Common myeloid progenitor, CD34-positive (primary cell): ENCODE measurements around the gene EPHB1.

Experiments used
- CTCF ChIA-PET: fragments of 350-600 bp; sonication (Branson Sonifier 250); formaldehyde crosslinking; loops from one replicate; lab custom pipeline; 2021; ENCODE audit warnings: antibody characterized with exemption; lab: Charles Lee
- POLR2A ChIA-PET: fragments of 350-600 bp; sonication (Branson Sonifier 250); formaldehyde crosslinking; loops from one replicate; lab custom pipeline; 2021; ENCODE audit warnings: antibody characterized with exemption; lab: Charles Lee
- DNase-seq, 3 donors: peaks; one replicate each; pipeline versions ENCODE4 v3.0.0 to v3.0.0-alpha.2; 2013
- H3K27ac ChIP-seq, 2 experiments: 1 replicate in 1 of 2; 2 replicates in 1 of 2; pipeline ENCODE4 v1.7.0; 2013; ENCODE audit warnings: inconsistent platforms in 2 of 2, low read length in 2 of 2, mild to moderate bottlenecking in 2 of 2, low read depth in 1 of 2, moderate library complexity in 1 of 2; ENCODE audit not compliant: severe bottlenecking in 2 of 2, insufficient read depth in 1 of 2, poor library complexity in 1 of 2
- H3K27me3 ChIP-seq, 5 experiments: replicated peaks in 2 of 5; 1 replicate in 3 of 5; 2 replicates in 2 of 5; pipeline versions ENCODE4 v1.6.1 to v1.7.0; 2013; ENCODE audit warnings: low read length in 4 of 5, mild to moderate bottlenecking in 2 of 5, moderate library complexity in 2 of 5, inconsistent platforms in 1 of 5; ENCODE audit not compliant: insufficient read depth in 5 of 5, control insufficient read depth in 4 of 5
- H3K36me3 ChIP-seq, 4 experiments: 1 replicate in 2 of 4; 2 replicates in 2 of 4; pipeline versions ENCODE4 v1.6.1 to v1.7.0; 2013; ENCODE audit warnings: low read length in 3 of 4, control low read depth in 1 of 4, mild to moderate bottlenecking in 1 of 4; ENCODE audit not compliant: control insufficient read depth in 4 of 4, insufficient read depth in 4 of 4
- H3K4me1 ChIP-seq, 4 experiments: 1 replicate in 3 of 4; 2 replicates in 1 of 4; pipeline versions ENCODE4 v1.6.1 to v1.7.1; 2013; ENCODE audit warnings: low read length in 3 of 4, mild to moderate bottlenecking in 3 of 4, control low read depth in 1 of 4, inconsistent platforms in 1 of 4, moderate library complexity in 1 of 4; ENCODE audit not compliant: control insufficient read depth in 4 of 4, insufficient read depth in 4 of 4; ENCODE audit errors: control extremely low read depth in 1 of 4
- H3K4me3 ChIP-seq, 7 experiments: 1 replicate in 4 of 7; 2 replicates in 3 of 7; pipeline versions ENCODE4 v1.5.1 to v1.7.0; 2013; ENCODE audit warnings: mild to moderate bottlenecking in 7 of 7, low read length in 6 of 7, moderate library complexity in 6 of 7, inconsistent platforms in 2 of 7, low read depth in 2 of 7, control low read depth in 1 of 7; ENCODE audit not compliant: insufficient read depth in 4 of 7, control insufficient read depth in 1 of 7; ENCODE audit errors: extremely low read depth in 1 of 7
- H3K9me3 ChIP-seq, 5 experiments: 1 replicate in 4 of 5; 2 replicates in 1 of 5; pipeline versions ENCODE4 v1.6.1 to v1.7.1; 2013; ENCODE audit warnings: low read length in 4 of 5, mild to moderate bottlenecking in 2 of 5, inconsistent platforms in 1 of 5, low read depth in 1 of 5, moderate library complexity in 1 of 5; ENCODE audit not compliant: control insufficient read depth in 4 of 5, insufficient read depth in 2 of 5; ENCODE audit errors: control extremely low read depth in 1 of 5
- WGBS: methylation state at CpG from one replicate; pipeline ENCODE4 v1.1.5; 2013; ENCODE audit not compliant: insufficient coverage; 5-methylcytosine and 5-hydroxymethylcytosine counted together

Gene EPHB1

GRCh38 chr3:135118792-135119191 lies 323.7 kb downstream of the EPHB1 start:
- Histone ChIP-seq H3K4me3 (no peak overlapping the region), H3K9me3 (no peaks in the 10 kb centered on the region), H3K36me3 (no peaks in the 10 kb centered on the region), H3K27ac (no peak overlapping the region), H3K27me3 (no peaks in the 10 kb centered on the region), H3K4me1 (no peaks in the 10 kb centered on the region)
- CTCF ChIA-PET = no interaction called here
- no CpG with 5 or more reads among the region's 2 CpGs for WGBS
- POLR2A ChIA-PET = no interaction called here
- no peak for DNase-seq

GRCh38 chr3:135125171-135125801 lies 330.2 kb downstream of the EPHB1 start:
- H3K4me1 ChIP-seq = no peaks in the 10 kb centered on the region
- no peak overlapping the region for H3K4me3 ChIP-seq
- ChIA-PET POLR2A (no interaction called here), CTCF (no interaction called here)
- peak; percentile 5 to 39 (median 35) for DNase-seq
- no peaks in the 10 kb centered on the region for H3K9me3 ChIP-seq
- 92% methylated on average over 1 of the region's 2 CpGs for WGBS
- no peaks in the 10 kb centered on the region for H3K27me3 ChIP-seq
- no peaks in the 10 kb centered on the region for H3K36me3 ChIP-seq
- H3K27ac ChIP-seq = no peak overlapping the region

- DNase-seq = no peak
- WGBS = 94% methylated on average over 3 of the region's 5 CpGs
- Histone ChIP-seq H3K4me1 (no peaks in the 10 kb centered on the region), H3K4me3 (no peak overlapping the region), H3K27me3 (no peaks in the 10 kb centered on the region), H3K36me3 (no peaks in the 10 kb centered on the region), H3K27ac (no peak overlapping the region), H3K9me3 (no peaks in the 10 kb centered on the region)
- ChIA-PET CTCF (no interaction called here), POLR2A (no interaction called here)
Observed at GRCh38 chr3:135127946-135128470, 332.9 kb downstream of the EPHB1 start.

GRCh38 chr3:135128818-135129217 lies 333.8 kb downstream of the EPHB1 start:
- POLR2A ChIA-PET = no interaction called here
- Histone ChIP-seq H3K27ac (no peak overlapping the region), H3K36me3 (no peaks in the 10 kb centered on the region), H3K27me3 (no peaks in the 10 kb centered on the region), H3K4me3 (no peak overlapping the region), H3K4me1 (no peaks in the 10 kb centered on the region), H3K9me3 (no peaks in the 10 kb centered on the region)
- no peak for DNase-seq
- CTCF ChIA-PET = no interaction called here
- no CpG with 5 or more reads among the region's 3 CpGs for WGBS

- ChIA-PET CTCF (no interaction called here), POLR2A (no interaction called here)
- no peaks in the 10 kb centered on the region for H3K9me3 ChIP-seq
- H3K27me3 ChIP-seq = no peaks in the 10 kb centered on the region
- no peak overlapping the region for H3K4me3 ChIP-seq
- 93% methylated on average over 7 of the region's 7 CpGs for WGBS
- DNase-seq = no peak
- no peak overlapping the region for H3K27ac ChIP-seq
- no peaks in the 10 kb centered on the region for H3K4me1 ChIP-seq
- no peaks in the 10 kb centered on the region for H3K36me3 ChIP-seq
Observed at GRCh38 chr3:135131290-135131689, 336.2 kb downstream of the EPHB1 start.

GRCh38 chr3:135133905-135134683 lies 339.0 kb downstream of the EPHB1 start:
- POLR2A ChIA-PET = no interaction called here
- Histone ChIP-seq H3K9me3 (no peaks in the 10 kb centered on the region), H3K36me3 (no peaks in the 10 kb centered on the region), H3K4me1 (no peaks in the 10 kb centered on the region), H3K27ac (no peak overlapping the region), H3K27me3 (no peaks in the 10 kb centered on the region), H3K4me3 (no peak overlapping the region)
- no peak for DNase-seq
- CTCF ChIA-PET = no interaction called here
- 97% methylated on average over 4 of the region's 8 CpGs for WGBS

- ChIA-PET CTCF (no interaction called here), POLR2A (no interaction called here)
- H3K27ac ChIP-seq = no peak overlapping the region
- WGBS = 66% methylated on average over 3 of the region's 3 CpGs
- H3K36me3 ChIP-seq = no peaks in the 10 kb centered on the region
- no peaks in the 10 kb centered on the region for H3K4me1 ChIP-seq
- no peaks in the 10 kb centered on the region for H3K9me3 ChIP-seq
- no peak for DNase-seq
- no peak overlapping the region for H3K4me3 ChIP-seq
- H3K27me3 ChIP-seq = no peaks in the 10 kb centered on the region
Observed at GRCh38 chr3:135134684-135135075, 339.6 kb downstream of the EPHB1 start.
